ENCODE data around the gene ADAM15. TPM values are rescaled to one million over a fixed set of nuclear protein-coding genes. Genes with fewer than 3 reads are reported as not detected.

Gene ADAM15
- total RNA-seq (2014; rRNA removed; shearing (Covaris generic)): 82.2 and 92.9 TPM in 2 replicates

GRCh38 chr1:155050560-155051341 is at the start of gene ADAM15:
TSS of gene ADAM15 (plus strand) at chr1:155051316. CDS start at chr1:155051387, 71 bp downstream.
- peak; percentile 71 for DNase-seq (ENCODE audit: low spot score)
- in situ Hi-C loops (cut with HindIII; ENCODE audit: low sequenced_read_pairs): no loop called here

- no peak for DNase-seq (ENCODE audit: low spot score)
- in situ Hi-C loops (cut with HindIII; ENCODE audit: low sequenced_read_pairs): no loop called here
These were observed 49.8 kb upstream of the ADAM15 start for GRCh38 chr1:155001425-155001674.

GRCh38 chr1:155001675-155002463 is 49.2 kb upstream of the ADAM15 start:
- peak; percentile 100 for DNase-seq (ENCODE audit: low spot score)
- in situ Hi-C loops (cut with HindIII; ENCODE audit: low sequenced_read_pairs): no loop called here

- in situ Hi-C loops (cut with HindIII; ENCODE audit: low sequenced_read_pairs): no loop called here
- DNase-seq (ENCODE audit: low spot score): no peak
These were observed 48.5 kb upstream of the ADAM15 start, which contains the start of gene ZBTB7B for GRCh38 chr1:155002464-155003226. TSS of gene ZBTB7B (plus strand) at chr1:155002802. CDS start at chr1:155014661, 11,859 bp downstream.

- in situ Hi-C loops (cut with HindIII; ENCODE audit: low sequenced_read_pairs): no loop called here
- peak; percentile 56 for DNase-seq (ENCODE audit: low spot score)
These were observed 47.8 kb upstream of the ADAM15 start for GRCh38 chr1:155003227-155003765.

- peak; percentile 57 for DNase-seq (ENCODE audit: low spot score)
- in situ Hi-C loops (cut with HindIII; ENCODE audit: low sequenced_read_pairs): no loop called here
These were observed 47.3 kb upstream of the ADAM15 start for GRCh38 chr1:155003766-155004351.

- in situ Hi-C loops (cut with HindIII; ENCODE audit: low sequenced_read_pairs): no loop called here
- peak; percentile 53 for DNase-seq (ENCODE audit: low spot score)
These were observed 46.6 kb upstream of the ADAM15 start for GRCh38 chr1:155004352-155005075.

- in situ Hi-C loops (cut with HindIII; ENCODE audit: low sequenced_read_pairs): no loop called here
- no peak for DNase-seq (ENCODE audit: low spot score)
These were observed 45.8 kb upstream of the ADAM15 start for GRCh38 chr1:155005076-155006011.

- in situ Hi-C loops (cut with HindIII; ENCODE audit: low sequenced_read_pairs): no loop called here
These were observed 44.5 kb upstream of the ADAM15 start for GRCh38 chr1:155006601-155007101.

GRCh38 chr1:155007251-155007828 is 43.8 kb upstream of the ADAM15 start:
- DNase-seq (ENCODE audit: low spot score): no peak

More at GRCh38 chr1:155006601-155007101, 44.5 kb upstream of the ADAM15 start:
- peak; percentile 82 for DNase-seq (ENCODE audit: low spot score)

GRCh38 chr1:155008015-155008941 is 42.8 kb upstream of the ADAM15 start:
- no peak for DNase-seq (ENCODE audit: low spot score)
- in situ Hi-C loops (cut with HindIII; ENCODE audit: low sequenced_read_pairs): no loop called here

More at GRCh38 chr1:155007251-155007828, 43.8 kb upstream of the ADAM15 start:
- in situ Hi-C loops (cut with HindIII; ENCODE audit: low sequenced_read_pairs): no loop called here

- in situ Hi-C loops (cut with HindIII; ENCODE audit: low sequenced_read_pairs): no loop called here
- no peak for DNase-seq (ENCODE audit: low spot score)
These were observed 41.9 kb upstream of the ADAM15 start for GRCh38 chr1:155009221-155009711.

GRCh38 chr1:155009742-155010141 is 41.4 kb upstream of the ADAM15 start:
- no peak for DNase-seq (ENCODE audit: low spot score)
- in situ Hi-C loops (cut with HindIII; ENCODE audit: low sequenced_read_pairs): no loop called here

- DNase-seq (ENCODE audit: low spot score): no peak
- in situ Hi-C loops (cut with HindIII; ENCODE audit: low sequenced_read_pairs): no loop called here
These were observed 40.8 kb upstream of the ADAM15 start for GRCh38 chr1:155010211-155010918.

- in situ Hi-C loops (cut with HindIII; ENCODE audit: low sequenced_read_pairs): no loop called here
These were observed 40.1 kb upstream of the ADAM15 start for GRCh38 chr1:155011004-155011416.

More at GRCh38 chr1:155011004-155011416, 40.1 kb upstream of the ADAM15 start:
- no peak for DNase-seq (ENCODE audit: low spot score)

All from G401 (cell line).